WERI-Rb-1 (cell line): Measurements from ENCODE around the gene UBR3.

Source experiments
- DNase-seq: peaks from one replicate; pipeline ENCODE4 v3.0.0-alpha.2; 2020
- H3K27ac ChIP-seq: fragments of 250-450 bp; sonication (Bioruptor Pico); 2 replicates; pipeline ENCODE4 v1.5.1; 2020; ENCODE audit warnings: mild to moderate bottlenecking, moderate library complexity
- H3K27me3 ChIP-seq: fragments of 250-450 bp; sonication (Bioruptor Pico); 2 replicates; pipeline ENCODE4 v1.5.1; 2021; ENCODE audit warnings: mild to moderate bottlenecking, low read depth, moderate library complexity; ENCODE audit not compliant: insufficient read depth, severe bottlenecking
- H3K36me3 ChIP-seq: fragments of 250-450 bp; sonication (Bioruptor Pico); 2 replicates; pipeline ENCODE4 v1.5.1; 2020; ENCODE audit warnings: mild to moderate bottlenecking, moderate library complexity
- H3K4me3 ChIP-seq: 2 replicates; pipeline ENCODE4 v1.5.1; 2011; ENCODE audit warnings: low read depth, mild to moderate bottlenecking, control low read depth, low read length
- H3K9me3 ChIP-seq: fragments of 250-450 bp; sonication (Bioruptor Pico); 2 replicates; pipeline ENCODE4 v1.5.1; 2021; ENCODE audit warnings: mild to moderate bottlenecking, moderate library complexity; ENCODE audit not compliant: severe bottlenecking
- CTCF ChIP-seq: IDR thresholded peaks from 2 replicates; pipeline ENCODE4 v1.5.1; 2011; ENCODE audit warnings: low read depth, mild to moderate bottlenecking, control low read depth, inconsistent platforms, low read length

The UBR3 gene

GRCh38 chr2:169900686-169901085 lies 73.4 kb downstream of the UBR3 start:
- no peak overlapping the region for H3K4me3 ChIP-seq
- H3K36me3 ChIP-seq = no peaks in the 10 kb centered on the region; the same call in 1 of the 2 replicates
- no peaks in the 10 kb centered on the region for H3K9me3 ChIP-seq
- TF ChIP-seq CTCF = no peak
- no peak for DNase-seq
- H3K27me3 ChIP-seq = no peaks in the 10 kb centered on the region
- no peak overlapping the region for H3K27ac ChIP-seq

- TF ChIP-seq CTCF = no peak
Measured at GRCh38 chr2:169906731-169907130, 79.5 kb downstream of the UBR3 start.

GRCh38 chr2:169909376-169909775 lies 82.1 kb downstream of the UBR3 start:
- H3K4me3 ChIP-seq = no peak overlapping the region
- H3K9me3 ChIP-seq = no peaks in the 10 kb centered on the region
- TF ChIP-seq CTCF = no peak
- DNase-seq = no peak
- no peaks in the 10 kb centered on the region; the same call in 1 of the 2 replicates for H3K36me3 ChIP-seq
- no peaks in the 10 kb centered on the region for H3K27me3 ChIP-seq
- H3K27ac ChIP-seq = no peak overlapping the region

More at GRCh38 chr2:169906731-169907130, 79.5 kb downstream of the UBR3 start:
- no peaks in the 10 kb centered on the region; the same call in 1 of the 2 replicates for H3K36me3 ChIP-seq
- no peak overlapping the region for H3K27ac ChIP-seq
- H3K4me3 ChIP-seq = no peak overlapping the region
- no peaks in the 10 kb centered on the region for H3K27me3 ChIP-seq
- H3K9me3 ChIP-seq = no peaks in the 10 kb centered on the region
- no peak for DNase-seq

- TF ChIP-seq CTCF = no peak
- no peaks in the 10 kb centered on the region; the same call in 1 of the 2 replicates for H3K36me3 ChIP-seq
- no peaks in the 10 kb centered on the region for H3K9me3 ChIP-seq
- no peak for DNase-seq
- H3K27me3 ChIP-seq = no peaks in the 10 kb centered on the region
- no peak overlapping the region for H3K27ac ChIP-seq
- no peak overlapping the region for H3K4me3 ChIP-seq
Measured at GRCh38 chr2:169910109-169910799, 83.0 kb downstream of the UBR3 start.

- no peaks in the 10 kb centered on the region; the same call in 1 of the 2 replicates for H3K36me3 ChIP-seq
- H3K27me3 ChIP-seq = no peaks in the 10 kb centered on the region
- H3K4me3 ChIP-seq = no peak overlapping the region
- TF ChIP-seq CTCF = no peak
- H3K9me3 ChIP-seq = no peaks in the 10 kb centered on the region
- no peak overlapping the region for H3K27ac ChIP-seq
- DNase-seq = no peak
Measured at GRCh38 chr2:169911119-169911518, 83.9 kb downstream of the UBR3 start.

- TF ChIP-seq CTCF = no peak
- H3K27ac ChIP-seq = no peak overlapping the region
- no peak overlapping the region for H3K4me3 ChIP-seq
- H3K36me3 ChIP-seq = peaks cover 3% of the 10 kb centered on the region
- H3K27me3 ChIP-seq = no peaks in the 10 kb centered on the region
- DNase-seq = no peak
- no peaks in the 10 kb centered on the region for H3K9me3 ChIP-seq
Measured at GRCh38 chr2:169916623-169917022, 89.4 kb downstream of the UBR3 start.
